Measurements from ENCODE around the gene LUZP2. TPM values are rescaled to one million over a fixed set of nuclear protein-coding genes. Genes with fewer than 3 reads are reported as not detected.

LUZP2 gene
- total RNA-seq, 1 donor from 2014 or later: not detected

GRCh38 chr11:24872186-24872585 lies 375.3 kb downstream of the LUZP2 start:
- Histone ChIP-seq H3K36me3 (no peaks in the 10 kb centered on the region), H3K27me3 (ENCODE audit: low read depth) (no peaks in the 10 kb centered on the region), H3K27ac (no peak overlapping the region), H3K9me3 (no peaks in the 10 kb centered on the region), H3K4me3 (no peak overlapping the region), H3K4me1 (no peaks in the 10 kb centered on the region)
- TF ChIP-seq, protein P1, sequence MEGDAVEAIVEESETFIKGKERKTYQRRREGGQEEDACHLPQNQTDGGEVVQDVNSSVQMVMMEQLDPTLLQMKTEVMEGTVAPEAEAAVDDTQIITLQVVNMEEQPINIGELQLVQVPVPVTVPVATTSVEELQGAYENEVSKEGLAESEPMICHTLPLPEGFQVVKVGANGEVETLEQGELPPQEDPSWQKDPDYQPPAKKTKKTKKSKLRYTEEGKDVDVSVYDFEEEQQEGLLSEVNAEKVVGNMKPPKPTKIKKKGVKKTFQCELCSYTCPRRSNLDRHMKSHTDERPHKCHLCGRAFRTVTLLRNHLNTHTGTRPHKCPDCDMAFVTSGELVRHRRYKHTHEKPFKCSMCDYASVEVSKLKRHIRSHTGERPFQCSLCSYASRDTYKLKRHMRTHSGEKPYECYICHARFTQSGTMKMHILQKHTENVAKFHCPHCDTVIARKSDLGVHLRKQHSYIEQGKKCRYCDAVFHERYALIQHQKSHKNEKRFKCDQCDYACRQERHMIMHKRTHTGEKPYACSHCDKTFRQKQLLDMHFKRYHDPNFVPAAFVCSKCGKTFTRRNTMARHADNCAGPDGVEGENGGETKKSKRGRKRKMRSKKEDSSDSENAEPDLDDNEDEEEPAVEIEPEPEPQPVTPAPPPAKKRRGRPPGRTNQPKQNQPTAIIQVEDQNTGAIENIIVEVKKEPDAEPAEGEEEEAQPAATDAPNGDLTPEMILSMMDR (IDR thresholded peaks at IDR 0.05): no peak
- intact Hi-C loops (cut with DNase I): no loop called here
- ATAC-seq (no peak), DNase-seq (no peak)

DNA sequence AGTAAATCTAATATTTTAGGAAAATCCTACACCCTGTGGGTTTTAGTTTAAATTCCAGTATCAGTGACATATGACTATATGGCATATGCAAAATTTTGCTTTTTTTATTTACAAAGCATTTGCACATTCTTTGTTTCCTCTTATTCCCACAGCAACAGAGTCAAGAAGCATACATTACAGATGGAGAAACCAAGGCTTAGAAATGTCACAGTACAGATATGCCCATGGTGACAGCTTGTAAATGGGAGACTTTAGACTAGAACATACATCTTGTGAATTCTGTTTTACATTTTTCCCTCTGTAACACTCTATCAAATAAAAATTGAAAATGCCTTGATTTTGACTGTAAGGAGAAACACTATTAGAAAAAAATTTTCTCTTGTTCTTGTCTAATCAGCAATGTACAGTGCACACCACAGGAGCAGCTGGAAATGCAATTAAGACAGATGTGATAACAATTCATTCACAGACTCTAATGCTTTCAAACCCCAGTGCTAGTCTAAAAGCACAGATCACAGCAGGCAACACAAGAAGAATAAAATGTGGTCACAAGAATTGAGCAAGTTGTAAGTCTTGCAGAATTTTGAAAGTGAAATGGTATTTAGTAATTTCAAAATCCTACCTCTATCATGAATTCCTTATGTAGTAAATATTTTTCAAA lies 375.9 kb downstream of the LUZP2 start:
- intact Hi-C loops (cut with DNase I): no loop called here
- no peaks in the 10 kb centered on the region for H3K27me3 ChIP-seq (ENCODE audit: low read depth)
- no peaks in the 10 kb centered on the region for H3K36me3 ChIP-seq
- no peaks in the 10 kb centered on the region for H3K4me1 ChIP-seq
- no peak for DNase-seq
- TF ChIP-seq, protein P1 (IDR thresholded peaks at IDR 0.05): no peak
- H3K4me3 ChIP-seq: no peak overlapping the region
- no peak for ATAC-seq
- H3K9me3 ChIP-seq: no peaks in the 10 kb centered on the region
- no peak overlapping the region for H3K27ac ChIP-seq

GRCh38 chr11:24880962-24881361 lies 384.1 kb downstream of the LUZP2 start:
- H3K27me3 ChIP-seq (ENCODE audit: low read depth): no peaks in the 10 kb centered on the region
- no peaks in the 10 kb centered on the region for H3K4me1 ChIP-seq
- H3K27ac ChIP-seq: no peak overlapping the region
- DNase-seq (no peak), ATAC-seq (no peak)
- TF ChIP-seq, protein P1 (IDR thresholded peaks at IDR 0.05): no peak
- H3K4me3 ChIP-seq: no peak overlapping the region
- no peaks in the 10 kb centered on the region for H3K36me3 ChIP-seq
- H3K9me3 ChIP-seq: no peaks in the 10 kb centered on the region
- intact Hi-C loops (cut with DNase I): no loop called here

DNA sequence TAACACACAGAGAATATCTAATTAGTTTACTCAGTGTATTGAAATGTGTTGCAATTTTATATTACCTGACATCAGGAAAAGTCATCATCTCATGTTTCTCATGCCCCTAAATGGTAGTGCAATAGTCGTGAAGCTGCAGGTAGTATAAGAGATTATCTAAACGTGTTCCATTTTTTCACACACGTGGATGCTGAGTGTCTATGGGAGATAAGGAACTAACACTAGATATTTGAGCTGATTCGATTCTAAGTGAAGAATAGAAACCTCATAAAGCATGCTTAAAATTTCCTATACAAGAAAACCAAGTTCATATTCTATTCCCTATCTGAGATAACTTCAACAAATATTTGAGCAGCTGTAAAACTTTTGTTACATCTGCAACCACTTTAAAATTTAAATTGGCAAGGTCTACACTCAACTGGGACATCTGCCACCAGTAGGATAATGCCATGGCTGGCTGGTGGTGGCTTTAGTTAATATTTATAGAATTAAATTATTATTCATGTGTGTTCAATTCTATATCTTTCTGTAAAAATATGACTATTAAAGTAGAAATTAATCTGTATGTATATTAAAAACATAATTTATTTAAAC lies 388.8 kb downstream of the LUZP2 start:
- no peaks in the 10 kb centered on the region for H3K27me3 ChIP-seq (ENCODE audit: low read depth)
- H3K36me3 ChIP-seq: no peaks in the 10 kb centered on the region
- no peak for ATAC-seq
- H3K27ac ChIP-seq: no peak overlapping the region
- TF ChIP-seq, protein P1 (IDR thresholded peaks at IDR 0.05): no peak
- H3K4me1 ChIP-seq: no peaks in the 10 kb centered on the region
- DNase-seq: no peak
- intact Hi-C loops (cut with DNase I): no loop called here
- no peak overlapping the region for H3K4me3 ChIP-seq
- H3K9me3 ChIP-seq: no peaks in the 10 kb centered on the region

- intact Hi-C loops (cut with DNase I): no loop called here
- H3K4me1 ChIP-seq: no peaks in the 10 kb centered on the region
- no peak overlapping the region for H3K4me3 ChIP-seq
- DNase-seq (no peak), ATAC-seq (no peak)
- no peaks in the 10 kb centered on the region for H3K27me3 ChIP-seq (ENCODE audit: low read depth)
- H3K9me3 ChIP-seq: no peaks in the 10 kb centered on the region
- no peaks in the 10 kb centered on the region for H3K36me3 ChIP-seq
- TF ChIP-seq, protein P1 (IDR thresholded peaks at IDR 0.05): no peak
- no peak overlapping the region for H3K27ac ChIP-seq
Observed at GRCh38 chr11:24886880-24887619, 390.2 kb downstream of the LUZP2 start.

Data from lower lobe of right lung (tissue), 2 donors.